ENCODE results near the gene DENND1C. TPM values are rescaled to one million over a fixed set of nuclear protein-coding genes. Genes with fewer than 3 reads are reported as not detected.

Gene DENND1C
- polyA plus RNA-seq, 1 donor from 2014 or later = 0.17 TPM

DNA sequence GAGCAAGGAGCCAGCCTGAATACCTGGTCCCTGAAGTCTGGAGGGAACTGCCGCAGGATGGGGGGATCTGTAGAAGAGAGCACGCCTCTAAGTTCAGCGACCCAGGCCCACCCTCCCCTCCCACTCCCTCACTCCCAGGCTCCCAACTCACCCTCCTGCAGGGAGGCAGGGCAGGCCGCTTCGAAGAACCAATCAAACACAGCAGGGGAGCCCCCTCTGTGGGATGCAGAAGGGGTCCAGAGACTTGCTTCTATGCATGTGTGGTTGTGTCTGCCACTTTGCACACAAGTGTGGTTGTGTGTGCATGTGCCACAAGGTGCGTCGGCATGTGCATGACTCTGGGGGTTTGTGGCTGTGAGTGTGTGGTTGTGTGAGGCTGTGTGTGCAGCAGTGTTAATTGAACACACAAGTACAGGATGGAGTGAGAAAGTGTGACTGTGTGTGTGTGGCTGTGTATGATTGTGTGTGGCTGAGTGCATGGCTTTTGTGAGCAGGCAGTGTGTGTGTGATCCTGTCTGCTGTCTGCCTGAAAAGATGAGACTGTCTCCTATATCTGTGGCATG, 1.7 kb downstream of the DENND1C start:
- H3K4me3 ChIP-seq (ENCODE audit: low read length) = no peak overlapping the region
- H3F3A ChIP-seq (ENCODE audit: insufficient read depth, low read length, poor library complexity, severe bottlenecking) = no peaks in the 10 kb centered on the region
- H2AFZ ChIP-seq (ENCODE audit: low read depth, low read length) = no peak overlapping the region
- H3K27ac ChIP-seq (ENCODE audit: low read length) = no peak overlapping the region
- H3K9me3 ChIP-seq (ENCODE audit: low read length) = no peaks in the 10 kb centered on the region
- H3K27me3 ChIP-seq (ENCODE audit: insufficient read depth, low read depth, low read length) = peaks cover 17% of the 10 kb centered on the region
- TF ChIP-seq RAD21 (conservative IDR thresholded peaks at IDR 0.05) (no peak), CTCF (IDR thresholded peaks at IDR 0.05; ENCODE audit: poor library complexity, severe bottlenecking) (no peak), SMC3 (conservative IDR thresholded peaks at IDR 0.05; ENCODE audit: poor library complexity) (no peak), POLR2AphosphoS5 (IDR thresholded peaks at IDR 0.05) (no peak), EZH2 (IDR thresholded peaks at IDR 0.05; ENCODE audit: borderline replicate concordance, insufficient read depth, low read length, poor library complexity, severe bottlenecking) (no peak), EP300 (conservative IDR thresholded peaks at IDR 0.05; ENCODE audit: poor library complexity, severe bottlenecking) (no peak), TAF1 (IDR thresholded peaks at IDR 0.05; ENCODE audit: low read depth) (no peak), REST (IDR thresholded peaks at IDR 0.05; ENCODE audit: borderline replicate concordance) (no peak), MXI1 (conservative IDR thresholded peaks at IDR 0.05; ENCODE audit: poor library complexity, severe bottlenecking) (no peak)
- no peaks in the 10 kb centered on the region for H3K36me3 ChIP-seq (ENCODE audit: insufficient read depth, low read length)
- H3K79me2 ChIP-seq (replicated peaks; ENCODE audit: insufficient read depth, low read length) = no peaks in the 10 kb centered on the region
- H3K9ac ChIP-seq (ENCODE audit: low read length) = no peak overlapping the region
- no peaks in the 10 kb centered on the region for H4K20me1 ChIP-seq (ENCODE audit: insufficient read depth)
- no peaks in the 10 kb centered on the region for H3K9me2 ChIP-seq (ENCODE audit: insufficient read depth, low read length)
- no peak overlapping the region for H3K4me2 ChIP-seq (ENCODE audit: low read length)

GRCh38 chr19:6478815-6479214, 2.8 kb downstream of the DENND1C start:
- no peak for TF ChIP-seq REST (IDR thresholded peaks at IDR 0.05; ENCODE audit: borderline replicate concordance)
- no peak for TF ChIP-seq SMC3 (conservative IDR thresholded peaks at IDR 0.05; ENCODE audit: poor library complexity)
- TF ChIP-seq EP300 (conservative IDR thresholded peaks at IDR 0.05; ENCODE audit: poor library complexity, severe bottlenecking) = no peak
- no peak for TF ChIP-seq RAD21 (conservative IDR thresholded peaks at IDR 0.05)
- no peak for TF ChIP-seq EZH2 (IDR thresholded peaks at IDR 0.05; ENCODE audit: borderline replicate concordance, insufficient read depth, low read length, poor library complexity, severe bottlenecking)
- TF ChIP-seq POLR2AphosphoS5 (IDR thresholded peaks at IDR 0.05) = no peak
- no peak for TF ChIP-seq CTCF (IDR thresholded peaks at IDR 0.05; ENCODE audit: poor library complexity, severe bottlenecking)
- no peak for TF ChIP-seq TAF1 (IDR thresholded peaks at IDR 0.05; ENCODE audit: low read depth)
- no peak for TF ChIP-seq MXI1 (conservative IDR thresholded peaks at IDR 0.05; ENCODE audit: poor library complexity, severe bottlenecking)
- Histone ChIP-seq H3K4me2 (ENCODE audit: low read length) (no peak overlapping the region), H3K27ac (ENCODE audit: low read length) (no peak overlapping the region), H3K79me2 (replicated peaks; ENCODE audit: insufficient read depth, low read length) (no peaks in the 10 kb centered on the region), H3K9me3 (ENCODE audit: low read length) (no peaks in the 10 kb centered on the region), H3K4me3 (ENCODE audit: low read length) (no peak overlapping the region), H3F3A (ENCODE audit: insufficient read depth, low read length, poor library complexity, severe bottlenecking) (no peaks in the 10 kb centered on the region), H2AFZ (ENCODE audit: low read depth, low read length) (no peak overlapping the region), H3K36me3 (ENCODE audit: insufficient read depth, low read length) (no peaks in the 10 kb centered on the region), H3K27me3 (ENCODE audit: insufficient read depth, low read depth, low read length) (peaks cover 17% of the 10 kb centered on the region), H3K9me2 (ENCODE audit: insufficient read depth, low read length) (no peaks in the 10 kb centered on the region), H3K9ac (ENCODE audit: low read length) (no peak overlapping the region), H4K20me1 (ENCODE audit: insufficient read depth) (no peaks in the 10 kb centered on the region)
